ENCODE data around the gene ROBO1. TPM values are rescaled to one million over a fixed set of nuclear protein-coding genes. Genes with fewer than 3 reads are reported as not detected.

ROBO1 gene
- polyA plus RNA-seq, 1 donor (not counting 4 experiments of a cell fraction or from before 2014, with no cell fraction given), result 27.1 TPM

- Histone ChIP-seq H3K9me3 (ENCODE audit: control insufficient read depth, low read depth, low read length) (no peaks in the 10 kb centered on the region), H3K27ac (ENCODE audit: control insufficient read depth, insufficient read depth, low read length) (no peak overlapping the region), H4K20me1 (ENCODE audit: control insufficient read depth, extremely low read depth, insufficient read depth, low read length) (no peaks in the 10 kb centered on the region), H3K79me2 (ENCODE audit: control insufficient read depth, insufficient read depth, low read length) (no peaks in the 10 kb centered on the region), H3K4me1 (ENCODE audit: control insufficient read depth, extremely low read depth, insufficient read depth, low read length) (peaks cover 17% of the 10 kb centered on the region), H3K4me3 (ENCODE audit: control insufficient read depth in 2 of 3, extremely low read depth in 1 of 3, insufficient read depth in 2 of 3, low read depth in 1 of 3, low read length in 3 of 3) (no peak overlapping the region), H3K4me2 (ENCODE audit: control insufficient read depth, extremely low read depth, insufficient read depth, low read depth, low read length) (no peak overlapping the region), H3K9ac (ENCODE audit: control insufficient read depth, extremely low read depth, insufficient read depth, low read length) (no peak overlapping the region), H3K27me3 (ENCODE audit: control insufficient read depth, extremely low read depth, insufficient read depth, low read length) (no peaks in the 10 kb centered on the region), H3K9me1 (ENCODE audit: control insufficient read depth, extremely low read depth, insufficient read depth, low read length) (no peaks in the 10 kb centered on the region), H2AFZ (ENCODE audit: control insufficient read depth, low read length) (no peak overlapping the region), H3K36me3 (ENCODE audit: control insufficient read depth in 2 of 2, extremely low read depth in 1 of 2, insufficient read depth in 2 of 2, low read length in 2 of 2) (no peaks in the 10 kb centered on the region)
- FAIRE-seq (no peak), DNase-seq (ENCODE audit: low read depth, low spot score) (no peak)
- TF ChIP-seq, protein P1, sequence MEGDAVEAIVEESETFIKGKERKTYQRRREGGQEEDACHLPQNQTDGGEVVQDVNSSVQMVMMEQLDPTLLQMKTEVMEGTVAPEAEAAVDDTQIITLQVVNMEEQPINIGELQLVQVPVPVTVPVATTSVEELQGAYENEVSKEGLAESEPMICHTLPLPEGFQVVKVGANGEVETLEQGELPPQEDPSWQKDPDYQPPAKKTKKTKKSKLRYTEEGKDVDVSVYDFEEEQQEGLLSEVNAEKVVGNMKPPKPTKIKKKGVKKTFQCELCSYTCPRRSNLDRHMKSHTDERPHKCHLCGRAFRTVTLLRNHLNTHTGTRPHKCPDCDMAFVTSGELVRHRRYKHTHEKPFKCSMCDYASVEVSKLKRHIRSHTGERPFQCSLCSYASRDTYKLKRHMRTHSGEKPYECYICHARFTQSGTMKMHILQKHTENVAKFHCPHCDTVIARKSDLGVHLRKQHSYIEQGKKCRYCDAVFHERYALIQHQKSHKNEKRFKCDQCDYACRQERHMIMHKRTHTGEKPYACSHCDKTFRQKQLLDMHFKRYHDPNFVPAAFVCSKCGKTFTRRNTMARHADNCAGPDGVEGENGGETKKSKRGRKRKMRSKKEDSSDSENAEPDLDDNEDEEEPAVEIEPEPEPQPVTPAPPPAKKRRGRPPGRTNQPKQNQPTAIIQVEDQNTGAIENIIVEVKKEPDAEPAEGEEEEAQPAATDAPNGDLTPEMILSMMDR (optimal IDR thresholded peaks at IDR 0.05 in 1 of 3, IDR thresholded peaks at IDR 0.05 in 1 of 3, conservative IDR thresholded peaks at IDR 0.05 in 1 of 3; ENCODE audit: extremely low read depth in 1 of 3, insufficient read depth in 2 of 3, low read length in 3 of 3), result no peak
- no peak for TF ChIP-seq EZH2 (IDR thresholded peaks at IDR 0.05; ENCODE audit: low read length)
- dilution Hi-C loops (cut with MboI; ENCODE audit: extremely low pct_ligation_motif_present, low sequenced_read_pairs), result no loop called here
Observed at GRCh38 chr3:78788839-78789238, 979.0 kb downstream of the ROBO1 start.

GRCh38 chr3:78785004-78785403 lies 982.8 kb downstream of the ROBO1 start:
- H3K27me3 ChIP-seq (ENCODE audit: control insufficient read depth, extremely low read depth, insufficient read depth, low read length), result no peaks in the 10 kb centered on the region

More at GRCh38 chr3:78785004-78785403, 982.8 kb downstream of the ROBO1 start:
- Histone ChIP-seq H3K27ac (ENCODE audit: control insufficient read depth, insufficient read depth, low read length) (peak overlapping the region; percentile 14), H3K36me3 (ENCODE audit: control insufficient read depth in 2 of 2, extremely low read depth in 1 of 2, insufficient read depth in 2 of 2, low read length in 2 of 2) (no peaks in the 10 kb centered on the region), H3K4me2 (ENCODE audit: control insufficient read depth, extremely low read depth, insufficient read depth, low read depth, low read length) (peak overlapping the region; percentile 64), H3K9ac (ENCODE audit: control insufficient read depth, extremely low read depth, insufficient read depth, low read length) (peak overlapping the region; percentile 9), H3K79me2 (ENCODE audit: control insufficient read depth, insufficient read depth, low read length) (no peaks in the 10 kb centered on the region), H4K20me1 (ENCODE audit: control insufficient read depth, extremely low read depth, insufficient read depth, low read length) (no peaks in the 10 kb centered on the region), H2AFZ (ENCODE audit: control insufficient read depth, low read length) (peak overlapping the region; percentile 10), H3K4me3 (ENCODE audit: control insufficient read depth in 2 of 3, extremely low read depth in 1 of 3, insufficient read depth in 2 of 3, low read depth in 1 of 3, low read length in 3 of 3) (peak overlapping the region in 2 of 3 experiments; percentile 10 to 27), H3K4me1 (ENCODE audit: control insufficient read depth, extremely low read depth, insufficient read depth, low read length) (peaks cover 17% of the 10 kb centered on the region), H3K9me3 (ENCODE audit: control insufficient read depth, low read depth, low read length) (no peaks in the 10 kb centered on the region), H3K9me1 (ENCODE audit: control insufficient read depth, extremely low read depth, insufficient read depth, low read length) (no peaks in the 10 kb centered on the region)
- TF ChIP-seq, protein P1 (optimal IDR thresholded peaks at IDR 0.05 in 1 of 3, IDR thresholded peaks at IDR 0.05 in 1 of 3, conservative IDR thresholded peaks at IDR 0.05 in 1 of 3; ENCODE audit: extremely low read depth in 1 of 3, insufficient read depth in 2 of 3, low read length in 3 of 3), result no peak
- no peak for TF ChIP-seq EZH2 (IDR thresholded peaks at IDR 0.05; ENCODE audit: low read length)
- FAIRE-seq (peak; percentile 5), DNase-seq (ENCODE audit: low read depth, low spot score) (no peak)
- dilution Hi-C loops (cut with MboI; ENCODE audit: extremely low pct_ligation_motif_present, low sequenced_read_pairs), result no loop called here
